T-helper 9 cell (primary cell): Measurements from ENCODE around the gene OR4A5.
"Not testable (repeated sequence)": the region's sequence is repeated elsewhere in the genome, so short reads cannot be mapped to it uniquely, and the experiment has no call there.

ENCODE experiments used
- DNase-seq: peaks from one replicate; pipeline ENCODE4 v3.0.0-alpha.2; 2020
- total RNA-seq, 2 donors: gene quantifications; one replicate each; lab custom pipeline; 2026; lab: John Stamatoyannopoulos, UW

The OR4A5 gene
- 0 reads per million in 2 donors for total RNA-seq

GRCh38 chr11:54706532-54706931 is at the start of gene OR4A5:
Gene OR4A5 (plus strand): TSS chr11:54706832. CDS start chr11:54706885, 53 bp downstream.
- DNase-seq = not testable (repeated sequence)

GRCh38 chr11:54720094-54720493 is 13.5 kb downstream of the OR4A5 start:
- not testable (repeated sequence) for DNase-seq
